ENCODE results near the gene RBKS. TPM values are rescaled to one million over a fixed set of nuclear protein-coding genes. Genes with fewer than 3 reads are reported as not detected.

The RBKS gene
- total and polyA plus RNA-seq, 2 of the 8 experiments (the other 6 are each of a cell fraction or from before 2014, with no cell fraction given), result 1.1 to 1.5 TPM

DNA sequence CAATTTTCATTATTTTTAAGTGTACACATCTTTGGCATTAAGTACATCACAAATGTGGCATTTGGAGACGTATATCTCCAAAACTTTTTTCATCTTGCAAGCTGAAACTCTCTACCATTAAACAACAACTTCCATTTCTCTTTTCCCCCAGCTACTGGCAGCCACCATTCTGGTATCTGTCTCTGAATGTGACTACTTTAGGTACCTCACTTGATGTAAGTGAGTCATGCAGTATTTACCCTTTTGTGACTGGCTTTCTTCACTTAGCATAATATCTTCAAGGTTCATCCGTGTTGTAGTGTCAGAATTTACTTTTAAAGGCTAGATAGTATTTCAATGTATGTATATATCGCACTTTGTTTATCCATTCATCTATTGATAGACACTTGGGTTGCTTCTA, 17.4 kb upstream of the RBKS start (continued):
- TF ChIP-seq, protein P1, sequence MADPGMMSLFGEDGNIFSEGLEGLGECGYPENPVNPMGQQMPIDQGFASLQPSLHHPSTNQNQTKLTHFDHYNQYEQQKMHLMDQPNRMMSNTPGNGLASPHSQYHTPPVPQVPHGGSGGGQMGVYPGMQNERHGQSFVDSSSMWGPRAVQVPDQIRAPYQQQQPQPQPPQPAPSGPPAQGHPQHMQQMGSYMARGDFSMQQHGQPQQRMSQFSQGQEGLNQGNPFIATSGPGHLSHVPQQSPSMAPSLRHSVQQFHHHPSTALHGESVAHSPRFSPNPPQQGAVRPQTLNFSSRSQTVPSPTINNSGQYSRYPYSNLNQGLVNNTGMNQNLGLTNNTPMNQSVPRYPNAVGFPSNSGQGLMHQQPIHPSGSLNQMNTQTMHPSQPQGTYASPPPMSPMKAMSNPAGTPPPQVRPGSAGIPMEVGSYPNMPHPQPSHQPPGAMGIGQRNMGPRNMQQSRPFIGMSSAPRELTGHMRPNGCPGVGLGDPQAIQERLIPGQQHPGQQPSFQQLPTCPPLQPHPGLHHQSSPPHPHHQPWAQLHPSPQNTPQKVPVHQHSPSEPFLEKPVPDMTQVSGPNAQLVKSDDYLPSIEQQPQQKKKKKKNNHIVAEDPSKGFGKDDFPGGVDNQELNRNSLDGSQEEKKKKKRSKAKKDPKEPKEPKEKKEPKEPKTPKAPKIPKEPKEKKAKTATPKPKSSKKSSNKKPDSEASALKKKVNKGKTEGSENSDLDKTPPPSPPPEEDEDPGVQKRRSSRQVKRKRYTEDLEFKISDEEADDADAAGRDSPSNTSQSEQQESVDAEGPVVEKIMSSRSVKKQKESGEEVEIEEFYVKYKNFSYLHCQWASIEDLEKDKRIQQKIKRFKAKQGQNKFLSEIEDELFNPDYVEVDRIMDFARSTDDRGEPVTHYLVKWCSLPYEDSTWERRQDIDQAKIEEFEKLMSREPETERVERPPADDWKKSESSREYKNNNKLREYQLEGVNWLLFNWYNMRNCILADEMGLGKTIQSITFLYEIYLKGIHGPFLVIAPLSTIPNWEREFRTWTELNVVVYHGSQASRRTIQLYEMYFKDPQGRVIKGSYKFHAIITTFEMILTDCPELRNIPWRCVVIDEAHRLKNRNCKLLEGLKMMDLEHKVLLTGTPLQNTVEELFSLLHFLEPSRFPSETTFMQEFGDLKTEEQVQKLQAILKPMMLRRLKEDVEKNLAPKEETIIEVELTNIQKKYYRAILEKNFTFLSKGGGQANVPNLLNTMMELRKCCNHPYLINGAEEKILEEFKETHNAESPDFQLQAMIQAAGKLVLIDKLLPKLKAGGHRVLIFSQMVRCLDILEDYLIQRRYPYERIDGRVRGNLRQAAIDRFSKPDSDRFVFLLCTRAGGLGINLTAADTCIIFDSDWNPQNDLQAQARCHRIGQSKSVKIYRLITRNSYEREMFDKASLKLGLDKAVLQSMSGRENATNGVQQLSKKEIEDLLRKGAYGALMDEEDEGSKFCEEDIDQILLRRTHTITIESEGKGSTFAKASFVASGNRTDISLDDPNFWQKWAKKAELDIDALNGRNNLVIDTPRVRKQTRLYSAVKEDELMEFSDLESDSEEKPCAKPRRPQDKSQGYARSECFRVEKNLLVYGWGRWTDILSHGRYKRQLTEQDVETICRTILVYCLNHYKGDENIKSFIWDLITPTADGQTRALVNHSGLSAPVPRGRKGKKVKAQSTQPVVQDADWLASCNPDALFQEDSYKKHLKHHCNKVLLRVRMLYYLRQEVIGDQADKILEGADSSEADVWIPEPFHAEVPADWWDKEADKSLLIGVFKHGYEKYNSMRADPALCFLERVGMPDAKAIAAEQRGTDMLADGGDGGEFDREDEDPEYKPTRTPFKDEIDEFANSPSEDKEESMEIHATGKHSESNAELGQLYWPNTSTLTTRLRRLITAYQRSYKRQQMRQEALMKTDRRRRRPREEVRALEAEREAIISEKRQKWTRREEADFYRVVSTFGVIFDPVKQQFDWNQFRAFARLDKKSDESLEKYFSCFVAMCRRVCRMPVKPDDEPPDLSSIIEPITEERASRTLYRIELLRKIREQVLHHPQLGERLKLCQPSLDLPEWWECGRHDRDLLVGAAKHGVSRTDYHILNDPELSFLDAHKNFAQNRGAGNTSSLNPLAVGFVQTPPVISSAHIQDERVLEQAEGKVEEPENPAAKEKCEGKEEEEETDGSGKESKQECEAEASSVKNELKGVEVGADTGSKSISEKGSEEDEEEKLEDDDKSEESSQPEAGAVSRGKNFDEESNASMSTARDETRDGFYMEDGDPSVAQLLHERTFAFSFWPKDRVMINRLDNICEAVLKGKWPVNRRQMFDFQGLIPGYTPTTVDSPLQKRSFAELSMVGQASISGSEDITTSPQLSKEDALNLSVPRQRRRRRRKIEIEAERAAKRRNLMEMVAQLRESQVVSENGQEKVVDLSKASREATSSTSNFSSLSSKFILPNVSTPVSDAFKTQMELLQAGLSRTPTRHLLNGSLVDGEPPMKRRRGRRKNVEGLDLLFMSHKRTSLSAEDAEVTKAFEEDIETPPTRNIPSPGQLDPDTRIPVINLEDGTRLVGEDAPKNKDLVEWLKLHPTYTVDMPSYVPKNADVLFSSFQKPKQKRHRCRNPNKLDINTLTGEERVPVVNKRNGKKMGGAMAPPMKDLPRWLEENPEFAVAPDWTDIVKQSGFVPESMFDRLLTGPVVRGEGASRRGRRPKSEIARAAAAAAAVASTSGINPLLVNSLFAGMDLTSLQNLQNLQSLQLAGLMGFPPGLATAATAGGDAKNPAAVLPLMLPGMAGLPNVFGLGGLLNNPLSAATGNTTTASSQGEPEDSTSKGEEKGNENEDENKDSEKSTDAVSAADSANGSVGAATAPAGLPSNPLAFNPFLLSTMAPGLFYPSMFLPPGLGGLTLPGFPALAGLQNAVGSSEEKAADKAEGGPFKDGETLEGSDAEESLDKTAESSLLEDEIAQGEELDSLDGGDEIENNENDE (IDR thresholded peaks at IDR 0.05; ENCODE audit: insufficient replicate concordance, low read length), result no peak
- TF ChIP-seq, protein P2, sequence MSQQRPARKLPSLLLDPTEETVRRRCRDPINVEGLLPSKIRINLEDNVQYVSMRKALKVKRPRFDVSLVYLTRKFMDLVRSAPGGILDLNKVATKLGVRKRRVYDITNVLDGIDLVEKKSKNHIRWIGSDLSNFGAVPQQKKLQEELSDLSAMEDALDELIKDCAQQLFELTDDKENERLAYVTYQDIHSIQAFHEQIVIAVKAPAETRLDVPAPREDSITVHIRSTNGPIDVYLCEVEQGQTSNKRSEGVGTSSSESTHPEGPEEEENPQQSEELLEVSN (IDR thresholded peaks at IDR 0.05), result no peak

Measured in H1 (cell line).